Gastrocnemius medialis (tissue), 4 donors: ENCODE results near the gene TMUB1. TPM values are rescaled to one million over a fixed set of nuclear protein-coding genes. Genes with fewer than 3 reads are reported as not detected.

Experiments used
- ATAC-seq, 2 donors: fragments of 150-250 bp; one replicate each; pipeline ENCODE4 v1.9.1; 2016
- DNase-seq, 2 donors: peaks; one replicate each; pipeline ENCODE4 v3.0.0-alpha.2; 2019
- H3K27ac ChIP-seq, 4 donors: fragments of 200-600 bp; sonication (generic); 1 replicate in 1 of 4; 2 replicates in 3 of 4; pipeline ENCODE4 v1.5.1; 2016 to 2018; ENCODE audit warnings: mild to moderate bottlenecking in 2 of 4, moderate library complexity in 1 of 4
- H3K27me3 ChIP-seq, 3 donors: fragments of 200-600 bp; sonication (generic) in 2 of 3; 1 replicate in 1 of 3; 2 replicates in 2 of 3; pipeline versions ENCODE4 v1.5.1 to v1.6.0; 2016 to 2019; ENCODE audit warnings: mild to moderate bottlenecking in 1 of 3, moderate library complexity in 1 of 3
- H3K36me3 ChIP-seq, 2 donors: fragments of 200-600 bp; sonication (generic) in 1 of 2; one replicate each; pipeline ENCODE4 v1.5.1; 2017 to 2018
- H3K4me1 ChIP-seq, 2 donors: fragments of 200-600 bp; sonication (generic) in 1 of 2; one replicate each; pipeline ENCODE4 v1.5.1; 2016 to 2017; ENCODE audit warnings: mild to moderate bottlenecking in 2 of 2
- H3K4me3 ChIP-seq, 4 donors: fragments of 200-600 bp; sonication (generic) in 3 of 4; 1 replicate in 1 of 4; 2 replicates in 3 of 4; pipeline ENCODE4 v1.5.1; 2016 to 2019; ENCODE audit warnings: mild to moderate bottlenecking in 2 of 4
- H3K9me3 ChIP-seq, 3 donors: fragments of 200-600 bp; sonication (generic) in 2 of 3; 1 replicate in 1 of 3; 2 replicates in 2 of 3; pipeline ENCODE4 v1.5.1; 2016 to 2019
- POLR2A ChIP-seq, 2 donors: fragments of 450-650 bp; IDR thresholded peaks; one replicate each; pipeline ENCODE4 v1.6.1; 2017; ENCODE audit warnings: antibody characterized with exemption in 2 of 2, mild to moderate bottlenecking in 2 of 2, moderate library complexity in 2 of 2
- in situ Hi-C, 4 donors: fragments of 200-750 bp; cut with MboI; loops; one replicate each; pipeline versions ENCODE4 v1.15.0 to v1.8.0; 2017; ENCODE audit warnings: low sequenced_read_pairs in 4 of 4
- intact Hi-C: fragments of 100-400 bp; cut with DNase I; formaldehyde crosslinking; loops from one replicate; pipeline ENCODE4 v1.15.1; 2023; ENCODE audit warnings: low total_unique reads
- total RNA-seq, 4 donors: library from RNA; depleted of rRNA; stranded (reverse); fragments of >200 nt; gene quantifications; one replicate each; pipeline versions ENCODE4 v1.1.0 to v1.2.3, GENCODE V29; 2016
- TF ChIP-seq, protein P1 (sequence below), 5 experiments: fragments of 450-650 bp in 3 of 5; fragments of 200-600 bp in 2 of 5; sonication (generic) in 2 of 5; IDR thresholded peaks in 4 of 5; conservative IDR thresholded peaks in 1 of 5; 1 replicate in 4 of 5; 2 replicates in 1 of 5; pipeline ENCODE4 v1.5.1; 2016 to 2019; ENCODE audit warnings: antibody characterized with exemption in 5 of 5, mild to moderate bottlenecking in 3 of 5, moderate library complexity in 3 of 5

TMUB1 gene
- total RNA-seq, 4 donors from 2014 or later = 55.5 to 137 (median 97.4) TPM

DNA sequence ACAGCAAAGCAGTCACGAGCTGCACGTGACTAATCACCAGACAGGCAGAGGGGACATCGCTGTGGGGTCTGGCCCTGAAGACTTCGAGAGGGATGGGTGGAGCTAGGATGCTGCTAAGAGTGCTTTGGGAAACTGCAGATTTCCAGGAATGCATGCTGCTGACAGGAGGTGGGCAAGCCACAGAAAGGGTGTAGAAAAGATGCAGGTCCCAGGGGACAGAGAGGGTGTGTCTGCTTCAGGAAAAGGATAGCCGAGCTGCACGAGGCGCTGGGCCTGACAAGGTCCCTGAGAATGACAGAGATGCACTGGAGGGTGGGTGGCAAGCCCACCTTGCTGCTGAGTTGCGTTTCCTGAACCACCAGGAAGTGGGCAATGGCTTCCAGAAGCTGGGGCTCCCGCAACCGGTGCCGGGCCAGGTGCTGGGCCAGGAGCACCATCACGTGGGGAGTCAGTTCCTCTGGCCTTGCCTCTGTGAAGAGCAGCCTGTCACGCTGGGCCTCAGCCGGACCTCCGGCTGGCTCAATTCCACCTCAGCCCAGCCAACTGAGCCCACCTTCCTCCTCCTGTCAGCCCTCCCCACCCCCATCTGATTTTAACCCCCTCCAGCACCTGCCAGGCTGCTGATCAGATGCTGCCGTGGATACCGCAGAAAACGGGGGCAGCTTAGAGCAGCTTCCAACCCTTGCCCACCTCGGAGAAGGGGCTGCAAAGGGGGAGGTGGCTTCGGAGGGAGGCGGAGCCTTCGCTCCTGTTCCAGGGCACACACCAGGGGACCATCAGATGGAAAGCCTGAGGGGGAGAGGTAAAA is 4.9 kb downstream of the TMUB1 start:
- TF ChIP-seq POLR2A (IDR thresholded peaks at IDR 0.05) = no peak
- TF ChIP-seq, protein P1, sequence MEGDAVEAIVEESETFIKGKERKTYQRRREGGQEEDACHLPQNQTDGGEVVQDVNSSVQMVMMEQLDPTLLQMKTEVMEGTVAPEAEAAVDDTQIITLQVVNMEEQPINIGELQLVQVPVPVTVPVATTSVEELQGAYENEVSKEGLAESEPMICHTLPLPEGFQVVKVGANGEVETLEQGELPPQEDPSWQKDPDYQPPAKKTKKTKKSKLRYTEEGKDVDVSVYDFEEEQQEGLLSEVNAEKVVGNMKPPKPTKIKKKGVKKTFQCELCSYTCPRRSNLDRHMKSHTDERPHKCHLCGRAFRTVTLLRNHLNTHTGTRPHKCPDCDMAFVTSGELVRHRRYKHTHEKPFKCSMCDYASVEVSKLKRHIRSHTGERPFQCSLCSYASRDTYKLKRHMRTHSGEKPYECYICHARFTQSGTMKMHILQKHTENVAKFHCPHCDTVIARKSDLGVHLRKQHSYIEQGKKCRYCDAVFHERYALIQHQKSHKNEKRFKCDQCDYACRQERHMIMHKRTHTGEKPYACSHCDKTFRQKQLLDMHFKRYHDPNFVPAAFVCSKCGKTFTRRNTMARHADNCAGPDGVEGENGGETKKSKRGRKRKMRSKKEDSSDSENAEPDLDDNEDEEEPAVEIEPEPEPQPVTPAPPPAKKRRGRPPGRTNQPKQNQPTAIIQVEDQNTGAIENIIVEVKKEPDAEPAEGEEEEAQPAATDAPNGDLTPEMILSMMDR (IDR thresholded peaks at IDR 0.05 in 4 of 5, conservative IDR thresholded peaks at IDR 0.05 in 1 of 5) = no peak
- in situ Hi-C loops (no loop called here), intact Hi-C loops (no loop called here)
- H3K4me1 ChIP-seq = peaks cover 34 to 38% of the 10 kb centered on the region in 2 donors
- H3K27me3 ChIP-seq = no peaks in the 10 kb centered on the region
- H3K27ac ChIP-seq = peak overlapping the region in 3 of 4 donors; percentile 17 to 96 (median 54)
- ATAC-seq (no peak), DNase-seq (no peak)
- no peak overlapping the region for H3K4me3 ChIP-seq
- H3K9me3 ChIP-seq = no peaks in the 10 kb centered on the region
- peaks cover 0 to 17% of the 10 kb centered on the region in 2 donors for H3K36me3 ChIP-seq

DNA sequence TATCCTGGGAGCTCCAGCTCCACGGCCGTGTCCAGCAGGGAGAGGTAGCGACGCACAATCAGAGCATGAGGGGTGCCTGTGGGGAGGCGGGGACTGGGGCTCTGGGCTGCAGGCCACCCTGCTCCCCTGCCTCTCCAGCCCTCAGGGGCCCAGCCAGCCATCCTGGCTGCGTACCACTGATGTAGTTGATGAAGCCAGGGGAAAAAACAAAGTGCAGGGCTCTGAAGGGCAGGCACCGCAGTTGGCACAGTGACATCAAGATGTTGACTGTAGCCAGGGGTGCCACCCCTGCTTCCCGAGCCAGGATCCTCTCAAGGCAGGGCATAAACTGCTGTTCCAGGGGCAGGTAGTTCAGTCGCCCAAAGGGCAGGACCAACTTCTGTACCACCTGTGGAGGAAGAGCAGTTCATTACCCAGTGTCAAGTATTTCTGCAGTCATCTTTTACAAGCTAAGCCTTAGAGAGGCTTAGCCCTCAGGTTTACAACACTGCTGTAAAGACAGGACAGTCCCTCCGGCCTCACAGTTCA is 5.5 kb downstream of the TMUB1 start:
- in situ Hi-C loops = no loop called here
- TF ChIP-seq, protein P1 (IDR thresholded peaks at IDR 0.05 in 4 of 5, conservative IDR thresholded peaks at IDR 0.05 in 1 of 5) = no peak
- no peak for TF ChIP-seq POLR2A (IDR thresholded peaks at IDR 0.05)
- Histone ChIP-seq H3K27me3 (no peaks in the 10 kb centered on the region), H3K9me3 (no peaks in the 10 kb centered on the region), H3K27ac (peak overlapping the region in 3 of 4 donors; percentile 17 to 96 (median 54)), H3K36me3 (peaks cover 0 to 23% of the 10 kb centered on the region in 2 donors), H3K4me3 (no peak overlapping the region), H3K4me1 (peaks cover 34 to 38% of the 10 kb centered on the region in 2 donors)
- intact Hi-C loops = no loop called here
- no peak for ATAC-seq
- DNase-seq = no peak

DNA sequence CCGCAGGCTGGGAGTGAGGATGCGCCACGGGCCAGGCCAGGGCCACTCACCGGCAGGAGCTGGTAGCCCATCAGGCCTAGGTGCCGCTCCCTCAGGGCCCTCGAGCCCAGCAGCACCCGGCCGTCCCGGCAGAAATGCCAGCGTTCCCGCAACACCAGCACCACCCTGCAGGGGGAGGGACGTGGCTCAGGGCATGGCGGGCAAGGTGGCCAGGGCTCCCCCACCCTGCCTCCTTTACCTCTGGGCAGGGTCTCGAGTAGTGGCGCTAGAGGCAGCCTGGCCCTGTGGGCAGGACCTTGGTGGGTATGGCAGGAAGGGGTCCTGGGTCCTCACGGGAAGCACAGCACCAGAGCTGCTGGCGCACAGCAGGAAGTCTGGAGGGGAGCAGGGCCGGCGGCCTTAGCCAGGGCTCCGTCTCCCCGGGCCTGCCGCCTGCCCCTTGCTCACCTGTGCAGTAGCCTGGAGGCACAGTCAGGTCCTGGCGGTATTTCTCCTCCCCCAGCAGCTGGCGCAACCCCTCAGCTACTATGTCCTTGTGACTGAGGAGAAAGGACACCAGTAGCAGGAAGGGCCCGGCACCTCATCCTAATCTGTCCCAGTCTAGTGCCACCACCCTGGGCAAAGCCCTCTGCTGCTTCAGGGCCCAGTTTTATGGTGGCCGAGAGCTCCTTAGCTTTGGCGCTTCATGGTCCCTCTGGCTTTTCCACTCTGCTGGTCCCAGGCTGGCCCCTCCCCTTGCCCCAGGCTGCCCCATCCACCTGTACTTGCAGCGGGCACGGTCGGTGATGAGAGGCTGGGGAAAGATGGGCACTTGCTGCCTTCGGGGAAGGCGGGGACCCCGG is 6.2 kb downstream of the TMUB1 start:
- DNase-seq = no peak
- TF ChIP-seq POLR2A (IDR thresholded peaks at IDR 0.05) = no peak
- TF ChIP-seq, protein P1 (IDR thresholded peaks at IDR 0.05 in 4 of 5, conservative IDR thresholded peaks at IDR 0.05 in 1 of 5) = no peak
- in situ Hi-C loops (no loop called here), intact Hi-C loops (no loop called here)
- no peak overlapping the region for H3K4me3 ChIP-seq
- H3K4me1 ChIP-seq = peaks cover 27 to 31% of the 10 kb centered on the region in 2 donors
- H3K9me3 ChIP-seq = no peaks in the 10 kb centered on the region
- peaks cover 0 to 28% of the 10 kb centered on the region in 2 donors for H3K36me3 ChIP-seq
- ATAC-seq = no peak
- H3K27me3 ChIP-seq = no peaks in the 10 kb centered on the region
- H3K27ac ChIP-seq = peak overlapping the region in 1 of 4 donors; percentile 96

DNA sequence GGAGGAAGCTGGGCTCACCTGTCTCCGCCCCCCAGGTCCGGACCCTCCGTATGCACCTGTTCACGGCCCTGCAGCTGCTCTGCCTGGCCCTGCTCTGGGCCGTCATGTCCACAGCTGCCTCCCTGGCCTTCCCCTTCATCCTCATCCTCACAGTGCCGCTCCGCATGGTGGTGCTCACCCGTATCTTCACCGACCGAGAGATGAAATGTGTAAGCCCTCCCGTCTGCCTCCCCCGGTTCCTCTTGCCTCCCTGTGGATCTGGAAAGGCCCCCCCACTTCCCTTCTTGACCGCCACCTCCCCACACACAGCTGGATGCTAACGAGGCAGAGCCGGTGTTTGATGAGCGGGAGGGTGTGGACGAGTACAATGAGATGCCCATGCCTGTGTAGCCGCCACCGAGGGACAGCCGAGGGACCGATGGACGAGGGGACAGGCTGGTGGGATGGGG is 7.3 kb downstream of the TMUB1 start:
- intact Hi-C loops = no loop called here
- TF ChIP-seq POLR2A (IDR thresholded peaks at IDR 0.05) = no peak
- TF ChIP-seq, protein P1 (IDR thresholded peaks at IDR 0.05 in 4 of 5, conservative IDR thresholded peaks at IDR 0.05 in 1 of 5) = no peak

More for the DNA sequence above, 7.3 kb downstream of the TMUB1 start:
- in situ Hi-C loops = no loop called here
- Histone ChIP-seq H3K4me3 (no peak overlapping the region), H3K9me3 (no peaks in the 10 kb centered on the region), H3K36me3 (peaks cover 0 to 39% of the 10 kb centered on the region in 2 donors), H3K27ac (no peak overlapping the region), H3K4me1 (peaks cover 16 to 23% of the 10 kb centered on the region in 2 donors), H3K27me3 (no peaks in the 10 kb centered on the region)
- DNase-seq (no peak), ATAC-seq (no peak)
